Gastrocnemius medialis (tissue), 4 donors: ENCODE measurements around the gene PATJ. TPM values are rescaled to one million over a fixed set of nuclear protein-coding genes. Genes with fewer than 3 reads are reported as not detected.

ENCODE experiments used
- ATAC-seq, 2 donors: fragments of 150-250 bp; one replicate each; pipeline ENCODE4 v1.9.1; 2016
- DNase-seq, 2 donors: peaks; one replicate each; pipeline ENCODE4 v3.0.0-alpha.2; 2019
- H3K27ac ChIP-seq, 4 donors: fragments of 200-600 bp; sonication (generic); 1 replicate in 1 of 4; 2 replicates in 3 of 4; pipeline ENCODE4 v1.5.1; 2016 to 2018; ENCODE audit warnings: mild to moderate bottlenecking in 2 of 4, moderate library complexity in 1 of 4
- H3K27me3 ChIP-seq, 3 donors: fragments of 200-600 bp; sonication (generic) in 2 of 3; 1 replicate in 1 of 3; 2 replicates in 2 of 3; pipeline versions ENCODE4 v1.5.1 to v1.6.0; 2016 to 2019; ENCODE audit warnings: mild to moderate bottlenecking in 1 of 3, moderate library complexity in 1 of 3
- H3K36me3 ChIP-seq, 2 donors: fragments of 200-600 bp; sonication (generic) in 1 of 2; one replicate each; pipeline ENCODE4 v1.5.1; 2017 to 2018
- H3K4me1 ChIP-seq, 2 donors: fragments of 200-600 bp; sonication (generic) in 1 of 2; one replicate each; pipeline ENCODE4 v1.5.1; 2016 to 2017; ENCODE audit warnings: mild to moderate bottlenecking in 2 of 2
- H3K4me3 ChIP-seq, 4 donors: fragments of 200-600 bp; sonication (generic) in 3 of 4; 1 replicate in 1 of 4; 2 replicates in 3 of 4; pipeline ENCODE4 v1.5.1; 2016 to 2019; ENCODE audit warnings: mild to moderate bottlenecking in 2 of 4
- H3K9me3 ChIP-seq, 3 donors: fragments of 200-600 bp; sonication (generic) in 2 of 3; 1 replicate in 1 of 3; 2 replicates in 2 of 3; pipeline ENCODE4 v1.5.1; 2016 to 2019
- CTCF ChIP-seq, 5 experiments: fragments of 450-650 bp in 3 of 5; fragments of 200-600 bp in 2 of 5; sonication (generic) in 2 of 5; IDR thresholded peaks in 4 of 5; conservative IDR thresholded peaks in 1 of 5; 1 replicate in 4 of 5; 2 replicates in 1 of 5; pipeline ENCODE4 v1.5.1; 2016 to 2019; ENCODE audit warnings: antibody characterized with exemption in 5 of 5, mild to moderate bottlenecking in 3 of 5, moderate library complexity in 3 of 5
- POLR2A ChIP-seq, 2 donors: fragments of 450-650 bp; IDR thresholded peaks; one replicate each; pipeline ENCODE4 v1.6.1; 2017; ENCODE audit warnings: antibody characterized with exemption in 2 of 2, mild to moderate bottlenecking in 2 of 2, moderate library complexity in 2 of 2
- in situ Hi-C, 4 donors: fragments of 200-750 bp; cut with MboI; loops; one replicate each; pipeline versions ENCODE4 v1.15.0 to v1.8.0; 2017; ENCODE audit warnings: low sequenced_read_pairs in 4 of 4
- intact Hi-C: fragments of 100-400 bp; cut with DNase I; formaldehyde crosslinking; loops from one replicate; pipeline ENCODE4 v1.15.1; 2023; ENCODE audit warnings: low total_unique reads
- total RNA-seq, 4 donors: library from RNA; depleted of rRNA; stranded (reverse); fragments of >200 nt; gene quantifications; one replicate each; pipeline versions ENCODE4 v1.1.0 to v1.2.3, GENCODE V29; 2016

Gene PATJ
- total RNA-seq, 4 donors from 2014 or later: 19.3 to 44.8 (median 26.0) TPM

GRCh38 chr1:62045574-62045973, 303.3 kb downstream of the PATJ start:
- peak overlapping the region; percentile 33 to 73 (median 59) for H3K27ac ChIP-seq
- peak; percentile 52 to 57 for DNase-seq
- no peaks in the 10 kb centered on the region for H3K36me3 ChIP-seq
- no peak overlapping the region for H3K4me3 ChIP-seq
- intact Hi-C loops (no loop called here), in situ Hi-C loops (no loop called here)
- H3K4me1 ChIP-seq: peaks cover 23 to 26% of the 10 kb centered on the region in 2 donors
- peak; percentile 77 to 92 for ATAC-seq
- H3K9me3 ChIP-seq: no peaks in the 10 kb centered on the region
- no peak for TF ChIP-seq CTCF (IDR thresholded peaks at IDR 0.05 in 4 of 5, conservative IDR thresholded peaks at IDR 0.05 in 1 of 5)
- no peak for TF ChIP-seq POLR2A (IDR thresholded peaks at IDR 0.05)
- no peaks in the 10 kb centered on the region for H3K27me3 ChIP-seq

DNA sequence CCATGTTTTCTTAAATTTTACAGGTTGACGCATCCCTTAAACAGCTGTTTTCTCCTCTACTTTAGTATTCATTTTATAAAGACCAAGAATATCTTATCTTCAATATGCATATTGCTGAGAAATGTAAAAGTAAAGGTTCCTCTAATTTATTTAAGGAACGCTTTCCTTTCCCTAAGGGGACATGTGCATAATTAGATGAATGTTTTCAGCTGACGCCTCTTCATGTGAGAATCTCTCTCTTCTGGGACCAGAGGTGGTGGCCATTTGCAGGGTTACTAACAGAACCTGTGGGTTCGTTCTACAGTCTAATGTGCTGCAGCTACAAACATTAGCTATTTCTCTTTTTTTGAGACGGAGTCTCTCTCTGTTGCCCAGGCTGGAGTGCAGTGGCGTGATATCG, 304.6 kb downstream of the PATJ start:
- in situ Hi-C loops (no loop called here), intact Hi-C loops (no loop called here)
- no peak overlapping the region for H3K27ac ChIP-seq
- H3K9me3 ChIP-seq: no peaks in the 10 kb centered on the region
- H3K4me1 ChIP-seq: peaks cover 19 to 21% of the 10 kb centered on the region in 2 donors
- no peaks in the 10 kb centered on the region for H3K27me3 ChIP-seq
- no peak overlapping the region for H3K4me3 ChIP-seq
- DNase-seq: no peak
- TF ChIP-seq CTCF (IDR thresholded peaks at IDR 0.05 in 4 of 5, conservative IDR thresholded peaks at IDR 0.05 in 1 of 5) (no peak), POLR2A (IDR thresholded peaks at IDR 0.05) (no peak)
- ATAC-seq: no peak
- no peaks in the 10 kb centered on the region for H3K36me3 ChIP-seq

DNA sequence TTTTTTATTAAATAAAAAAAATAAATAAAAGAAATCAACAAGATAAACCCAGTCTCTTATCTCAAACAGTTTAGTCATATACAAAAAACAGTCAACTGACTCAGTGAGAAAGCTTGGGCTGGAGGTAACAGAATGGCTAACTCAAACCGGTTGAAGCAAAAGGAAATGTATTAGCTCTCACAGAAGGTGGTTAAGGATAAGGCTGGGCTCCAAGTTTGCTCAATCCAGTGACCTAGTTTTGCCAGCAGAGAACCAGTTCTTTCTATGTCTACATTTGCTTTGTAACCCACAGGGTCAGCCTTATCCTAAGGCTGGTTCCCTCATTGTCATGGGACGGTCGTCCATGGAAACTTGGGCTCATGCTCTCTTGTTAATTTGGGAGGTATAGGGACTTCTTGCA, 307.9 kb downstream of the PATJ start:
- intact Hi-C loops: no loop called here
- H3K27ac ChIP-seq: peak overlapping the region; percentile 37 to 72 (median 61)
- peaks cover 14 to 20% of the 10 kb centered on the region in 2 donors for H3K4me1 ChIP-seq
- H3K4me3 ChIP-seq: no peak overlapping the region
- peak in 1 of 2 donors; percentile 35 for DNase-seq
- no peaks in the 10 kb centered on the region for H3K36me3 ChIP-seq
- no peak for TF ChIP-seq POLR2A (IDR thresholded peaks at IDR 0.05)
- TF ChIP-seq CTCF (IDR thresholded peaks at IDR 0.05 in 4 of 5, conservative IDR thresholded peaks at IDR 0.05 in 1 of 5): no peak
- in situ Hi-C loops: no loop called here
- ATAC-seq: peak; percentile 60 to 78
- H3K9me3 ChIP-seq: no peaks in the 10 kb centered on the region
- H3K27me3 ChIP-seq: no peaks in the 10 kb centered on the region

DNA sequence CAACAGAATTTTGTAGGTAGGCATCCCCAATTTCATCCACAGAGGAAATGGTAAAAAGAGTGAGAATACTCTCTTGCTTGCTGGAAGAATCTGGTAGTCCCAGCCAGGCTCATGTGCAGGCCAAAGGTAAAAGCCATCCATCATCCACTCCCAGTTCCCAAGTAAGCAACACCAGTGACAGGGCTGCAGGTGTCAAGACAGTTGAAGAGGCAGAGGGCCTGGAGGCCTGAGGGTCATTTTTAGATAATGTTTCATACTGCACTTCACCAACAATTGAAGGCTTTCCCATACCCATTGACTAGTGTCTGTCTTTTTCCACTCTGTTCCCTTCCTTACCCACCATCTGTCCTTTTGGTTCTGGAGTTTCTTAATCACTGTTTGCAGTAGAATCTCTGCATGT, 310.7 kb downstream of the PATJ start:
- H3K27me3 ChIP-seq: no peaks in the 10 kb centered on the region
- H3K4me1 ChIP-seq: peaks cover 9 to 12% of the 10 kb centered on the region in 2 donors
- H3K9me3 ChIP-seq: no peaks in the 10 kb centered on the region
- TF ChIP-seq POLR2A (IDR thresholded peaks at IDR 0.05) (no peak), CTCF (IDR thresholded peaks at IDR 0.05 in 4 of 5, conservative IDR thresholded peaks at IDR 0.05 in 1 of 5) (no peak)
- H3K27ac ChIP-seq: peak overlapping the region in 1 of 4 donors; percentile 39
- intact Hi-C loops: no loop called here
- no peak overlapping the region for H3K4me3 ChIP-seq
- no peaks in the 10 kb centered on the region for H3K36me3 ChIP-seq
- DNase-seq (no peak), ATAC-seq (no peak)
- in situ Hi-C loops: no loop called here

DNA sequence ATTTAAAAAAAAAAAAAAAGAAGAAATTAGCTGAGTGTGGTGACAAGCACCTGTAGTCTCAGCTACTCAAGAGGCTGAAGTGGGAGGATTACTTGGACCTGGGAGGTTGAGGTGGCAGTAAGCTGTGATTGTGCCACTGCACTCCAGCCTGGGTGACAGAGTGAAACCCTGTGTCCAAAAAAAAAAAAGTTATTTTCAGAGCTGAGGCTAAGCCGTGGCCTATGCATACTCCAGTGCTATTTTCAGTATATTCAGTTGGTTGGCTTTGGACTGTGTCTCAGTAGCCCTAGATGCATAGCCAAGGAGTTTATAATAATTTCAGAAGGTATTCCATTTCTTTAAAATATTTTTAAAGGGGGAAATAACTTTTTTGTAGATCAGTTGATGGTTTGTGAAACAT, 311.9 kb downstream of the PATJ start:
- Histone ChIP-seq H3K9me3 (no peaks in the 10 kb centered on the region), H3K4me1 (peaks cover 9 to 12% of the 10 kb centered on the region in 2 donors), H3K27me3 (no peaks in the 10 kb centered on the region), H3K27ac (peak overlapping the region in 1 of 4 donors; percentile 21), H3K36me3 (no peaks in the 10 kb centered on the region), H3K4me3 (no peak overlapping the region)
- in situ Hi-C loops: no loop called here
- intact Hi-C loops: no loop called here
- no peak for DNase-seq
- TF ChIP-seq POLR2A (IDR thresholded peaks at IDR 0.05): no peak
- TF ChIP-seq CTCF (IDR thresholded peaks at IDR 0.05 in 4 of 5, conservative IDR thresholded peaks at IDR 0.05 in 1 of 5): no peak
- ATAC-seq: peak; percentile 37 to 42
